Osteoblast (primary cell): ENCODE results near the gene ORMDL3. TPM values are rescaled to one million over a fixed set of nuclear protein-coding genes. Genes with fewer than 3 reads are reported as not detected.
"Not testable (repeated sequence)": the region's sequence is repeated elsewhere in the genome, so short reads cannot be mapped to it uniquely, and the experiment has no call there.

Experiments
- DNase-seq: peaks from one replicate; pipeline ENCODE4 v3.0.0; 2011; ENCODE audit warnings: low spot score, mixed read lengths; ENCODE audit not compliant: insufficient read length; ENCODE audit errors: missing footprints
- H2AFZ ChIP-seq: 2 replicates; pipeline ENCODE4 v1.6.0; 2011; ENCODE audit warnings: mild to moderate bottlenecking, low read length
- H3K27ac ChIP-seq: 2 replicates; pipeline ENCODE4 v1.5.1; 2011; ENCODE audit warnings: mild to moderate bottlenecking, low read depth, low read length, moderate library complexity
- H3K27me3 ChIP-seq: 2 replicates; pipeline ENCODE4 v1.6.0; 2012; ENCODE audit warnings: mild to moderate bottlenecking, control low read depth, inconsistent platforms, low read length, moderate library complexity; ENCODE audit not compliant: insufficient read depth
- H3K36me3 ChIP-seq: 2 replicates; pipeline ENCODE4 v1.5.1; 2011; ENCODE audit warnings: mild to moderate bottlenecking, low read length, control low read depth, moderate library complexity; ENCODE audit not compliant: insufficient read depth
- H3K4me1 ChIP-seq: 2 replicates; pipeline ENCODE4 v1.5.1; 2011; ENCODE audit warnings: mild to moderate bottlenecking, low read length, control low read depth, moderate library complexity; ENCODE audit not compliant: insufficient read depth
- H3K4me2 ChIP-seq: 2 replicates; pipeline ENCODE4 v1.6.0; 2011; ENCODE audit warnings: mild to moderate bottlenecking, low read length; ENCODE audit not compliant: insufficient read depth
- H3K4me3 ChIP-seq: fragments of 200-600 bp; sonication (generic); 3 replicates; pipeline ENCODE4 v1.5.1; 2012; ENCODE audit warnings: mild to moderate bottlenecking, low read length, inconsistent platforms; ENCODE audit not compliant: insufficient read depth
- H3K79me2 ChIP-seq: 2 replicates; pipeline ENCODE4 v1.6.0; 2012; ENCODE audit warnings: mild to moderate bottlenecking, low read length, control low read depth, inconsistent platforms; ENCODE audit not compliant: insufficient read depth
- H3K9me3 ChIP-seq: 2 replicates; pipeline ENCODE4 v1.5.1; 2011; ENCODE audit warnings: low read depth, low read length, control low read depth
- H4K20me1 ChIP-seq: 2 replicates; pipeline ENCODE4 v1.6.0; 2012; ENCODE audit warnings: mild to moderate bottlenecking, low read length, control low read depth; ENCODE audit not compliant: insufficient read depth
- CTCF ChIP-seq: IDR thresholded peaks from 2 replicates; pipeline ENCODE4 v1.5.1; 2011; ENCODE audit warnings: mild to moderate bottlenecking, low read depth, low read length, moderate library complexity; ENCODE audit errors: extremely low read depth
- total RNA-seq: library from RNA; depleted of rRNA; stranded (reverse); fragments of >200 nt; gene quantifications from 2 replicates; pipeline ENCODE4 v1.2.3, GENCODE V29; 2012

The ORMDL3 gene
- total RNA-seq, 1 donor: 39.8 TPM

DNA sequence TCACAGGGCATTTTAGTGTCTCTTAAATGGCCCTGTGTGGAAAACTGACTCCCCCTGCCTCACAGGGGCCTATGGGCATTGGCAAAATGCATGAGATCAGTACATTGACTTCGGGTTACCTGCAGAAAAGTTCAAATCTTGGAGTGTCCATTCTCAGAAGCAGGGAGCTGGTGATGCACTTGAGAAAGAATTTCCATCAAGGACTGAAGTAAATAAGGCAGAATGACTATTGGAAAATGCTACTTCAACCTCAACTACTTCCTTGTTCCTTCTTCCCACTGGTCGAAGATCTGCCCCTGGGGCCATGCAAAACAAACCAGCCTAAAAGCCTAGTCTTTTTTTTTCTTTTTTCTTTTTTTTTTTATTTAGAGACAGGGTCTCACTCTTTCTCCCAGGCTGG, 21.6 kb upstream of the ORMDL3 start:
- H2AFZ ChIP-seq: no peak overlapping the region
- TF ChIP-seq CTCF: no peak
- H3K27me3 ChIP-seq: peaks cover 3% of the 10 kb centered on the region
- H3K4me3 ChIP-seq: no peak overlapping the region
- no peaks in the 10 kb centered on the region for H4K20me1 ChIP-seq
- no peak overlapping the region for H3K27ac ChIP-seq
- H3K79me2 ChIP-seq: no peaks in the 10 kb centered on the region
- no peak overlapping the region for H3K4me2 ChIP-seq
- H3K4me1 ChIP-seq: peaks cover 8% of the 10 kb centered on the region
- no peak for DNase-seq
- H3K9me3 ChIP-seq: no peaks in the 10 kb centered on the region
- no peaks in the 10 kb centered on the region for H3K36me3 ChIP-seq

- not testable (repeated sequence) for H4K20me1 ChIP-seq, H2AFZ ChIP-seq
Observed at GRCh38 chr17:39948489-39948828, 21.1 kb upstream of the ORMDL3 start.

GRCh38 chr17:39946551-39947330, 19.3 kb upstream of the ORMDL3 start:
- Histone ChIP-seq H4K20me1 (no peaks in the 10 kb centered on the region), H3K4me1 (no peaks in the 10 kb centered on the region), H3K4me2 (no peak overlapping the region), H2AFZ (no peak overlapping the region), H3K79me2 (no peaks in the 10 kb centered on the region), H3K27ac (no peak overlapping the region), H3K36me3 (no peaks in the 10 kb centered on the region), H3K4me3 (no peak overlapping the region), H3K27me3 (peaks cover 3% of the 10 kb centered on the region), H3K9me3 (no peaks in the 10 kb centered on the region)
- TF ChIP-seq CTCF: no peak
- peak; percentile 30 for DNase-seq

More at GRCh38 chr17:39948489-39948828, 21.1 kb upstream of the ORMDL3 start:
- H3K27me3 ChIP-seq, H3K4me3 ChIP-seq, H3K79me2 ChIP-seq, H3K4me1 ChIP-seq, H3K36me3 ChIP-seq, H3K27ac ChIP-seq, DNase-seq, H3K9me3 ChIP-seq, H3K4me2 ChIP-seq: not testable (repeated sequence)

DNA sequence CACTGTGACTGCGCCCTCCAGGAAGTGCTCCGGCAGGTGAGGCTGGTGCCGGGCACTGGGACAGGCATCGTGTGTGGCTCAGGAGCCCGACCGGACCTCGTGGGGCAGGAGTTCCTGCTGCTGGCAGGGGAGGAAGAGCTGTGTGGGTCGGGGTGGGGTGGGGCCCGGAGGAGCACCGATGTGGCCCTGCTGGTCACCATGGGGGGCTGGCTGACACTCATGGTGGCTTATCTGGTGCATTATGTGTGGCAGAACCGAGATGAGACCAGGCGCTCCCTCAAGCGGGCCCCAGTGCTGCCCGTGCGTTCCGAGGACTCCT, 17.0 kb upstream of the ORMDL3 start:
- Histone ChIP-seq H3K27me3 (peaks cover 3% of the 10 kb centered on the region), H4K20me1 (no peaks in the 10 kb centered on the region), H3K79me2 (no peaks in the 10 kb centered on the region), H3K4me2 (no peak overlapping the region), H3K36me3 (no peaks in the 10 kb centered on the region), H3K4me3 (no peak overlapping the region), H3K4me1 (peaks cover 6% of the 10 kb centered on the region), H2AFZ (no peak overlapping the region), H3K9me3 (no peaks in the 10 kb centered on the region), H3K27ac (no peak overlapping the region)
- no peak for TF ChIP-seq CTCF
- DNase-seq: peak; percentile 11
